K562 (cell line): ENCODE results near the gene NT5DC4. TPM values are rescaled to one million over a fixed set of nuclear protein-coding genes. Genes with fewer than 3 reads are reported as not detected.

Source experiments
- BDP1 ChIP-seq: IDR thresholded peaks from 3 replicates; pipeline ENCODE4 v1.6.1; 2011; ENCODE audit not compliant: insufficient read length, insufficient read depth
- KAT7 ChIP-seq: sonication (generic); formaldehyde crosslinking; IDR thresholded peaks from 2 replicates; pipeline ENCODE4 v1.8.0; 2022; ENCODE audit warnings: missing genetic modification reagents, mild to moderate bottlenecking, borderline replicate concordance
- MEF2A ChIP-seq: IDR thresholded peaks from 2 replicates; pipeline ENCODE4 v1.6.1; 2011; ENCODE audit warnings: low read depth, mild to moderate bottlenecking, low read length, moderate library complexity; ENCODE audit not compliant: control insufficient read depth
- MGA ChIP-seq: fragments of 450-650 bp; IDR thresholded peaks from 2 replicates; pipeline ENCODE4 v1.6.1; 2016; ENCODE audit warnings: mild to moderate bottlenecking, moderate library complexity
- NR2F6 ChIP-seq: fragments of 450-650 bp; formaldehyde crosslinking; IDR thresholded peaks from 2 replicates; pipeline ENCODE4 v1.4.0; 2020; ENCODE audit warnings: mild to moderate bottlenecking
- RNF2 ChIP-seq: sonication (generic); IDR thresholded peaks from 2 replicates; pipeline ENCODE4 v1.6.1; 2016
- ZNF408 ChIP-seq: fragments of 250-450 bp; sonication (Bioruptor Pico); IDR thresholded peaks from 2 replicates; pipeline ENCODE4 v1.4.0; 2020; ENCODE audit warnings: low read depth, mild to moderate bottlenecking, moderate library complexity
- ZNF699 ChIP-seq: fragments of 250-450 bp; sonication (Bioruptor Pico); IDR thresholded peaks from 2 replicates; pipeline ENCODE4 v1.8.0; 2021; ENCODE audit warnings: mild to moderate bottlenecking, moderate library complexity; ENCODE audit not compliant: insufficient replicate concordance
- polyA plus RNA-seq, 8 experiments: library from polyadenylated mRNA; depleted of rRNA in 4 of 8; stranded (reverse) in 5 of 8; unstranded in 3 of 8; fragments of >200 nt; fragmentation: Nextera tagmentation in 2 of 8; fragmentation: Illumina TruSeq in 1 of 8; extraction: Ambion mirVana in 2 of 8; extraction: Trizol in 1 of 8; gene quantifications; 2 replicates each; pipeline versions ENCODE4 v1.2.1 to v1.2.3, GENCODE V29; 2011 to 2014; ENCODE audit warnings: inconsistent platforms in 1 of 8, missing spikeins in 1 of 8
- total RNA-seq, 7 experiments: library from RNA; depleted of rRNA in 6 of 7; stranded (reverse); fragments of >200 nt in 6 of 7; fragmentation: Illumina TruSeq in 2 of 7; extraction: Trizol in 2 of 7; gene quantifications; 2 replicates each; pipeline versions ENCODE4 v1.2.1 to v1.2.3, GENCODE V29; 2011 to 2021; ENCODE audit warnings: low replicate concordance in 1 of 7
- TF ChIP-seq, protein P1 (sequence below): fragments of 250-450 bp; sonication (Bioruptor Pico); IDR thresholded peaks from 2 replicates; pipeline ENCODE4 v1.4.0; 2020; ENCODE audit warnings: mild to moderate bottlenecking, moderate library complexity, borderline replicate concordance
- TF ChIP-seq, protein P2 (sequence below): sonication (generic); formaldehyde crosslinking; IDR thresholded peaks from 2 replicates; pipeline ENCODE4 v1.8.0; 2022; ENCODE audit warnings: missing genetic modification reagents, mild to moderate bottlenecking, borderline replicate concordance

NT5DC4 gene
- total and polyA plus RNA-seq, 9 of the 15 experiments (the other 6 are each of a cell fraction or from before 2014, with no cell fraction given), result 0.44 to 6.9 (median 2.5) TPM

- TF ChIP-seq, protein P1, sequence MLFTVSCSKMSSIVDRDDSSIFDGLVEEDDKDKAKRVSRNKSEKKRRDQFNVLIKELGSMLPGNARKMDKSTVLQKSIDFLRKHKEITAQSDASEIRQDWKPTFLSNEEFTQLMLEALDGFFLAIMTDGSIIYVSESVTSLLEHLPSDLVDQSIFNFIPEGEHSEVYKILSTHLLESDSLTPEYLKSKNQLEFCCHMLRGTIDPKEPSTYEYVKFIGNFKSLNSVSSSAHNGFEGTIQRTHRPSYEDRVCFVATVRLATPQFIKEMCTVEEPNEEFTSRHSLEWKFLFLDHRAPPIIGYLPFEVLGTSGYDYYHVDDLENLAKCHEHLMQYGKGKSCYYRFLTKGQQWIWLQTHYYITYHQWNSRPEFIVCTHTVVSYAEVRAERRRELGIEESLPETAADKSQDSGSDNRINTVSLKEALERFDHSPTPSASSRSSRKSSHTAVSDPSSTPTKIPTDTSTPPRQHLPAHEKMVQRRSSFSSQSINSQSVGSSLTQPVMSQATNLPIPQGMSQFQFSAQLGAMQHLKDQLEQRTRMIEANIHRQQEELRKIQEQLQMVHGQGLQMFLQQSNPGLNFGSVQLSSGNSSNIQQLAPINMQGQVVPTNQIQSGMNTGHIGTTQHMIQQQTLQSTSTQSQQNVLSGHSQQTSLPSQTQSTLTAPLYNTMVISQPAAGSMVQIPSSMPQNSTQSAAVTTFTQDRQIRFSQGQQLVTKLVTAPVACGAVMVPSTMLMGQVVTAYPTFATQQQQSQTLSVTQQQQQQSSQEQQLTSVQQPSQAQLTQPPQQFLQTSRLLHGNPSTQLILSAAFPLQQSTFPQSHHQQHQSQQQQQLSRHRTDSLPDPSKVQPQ, result no peak
- TF ChIP-seq NR2F6 (no peak), ZNF408 (CRISPR knock-in tag) (no peak), MGA (peak; percentile 37; the same call in 1 of the 2 replicates), BDP1 (no peak), RNF2 (peak; percentile 94), KAT7 (CRISPR knock-in tag) (no peak), ZNF699 (CRISPR knock-in tag) (no peak), MEF2A (no peak)
- TF ChIP-seq, protein P2, sequence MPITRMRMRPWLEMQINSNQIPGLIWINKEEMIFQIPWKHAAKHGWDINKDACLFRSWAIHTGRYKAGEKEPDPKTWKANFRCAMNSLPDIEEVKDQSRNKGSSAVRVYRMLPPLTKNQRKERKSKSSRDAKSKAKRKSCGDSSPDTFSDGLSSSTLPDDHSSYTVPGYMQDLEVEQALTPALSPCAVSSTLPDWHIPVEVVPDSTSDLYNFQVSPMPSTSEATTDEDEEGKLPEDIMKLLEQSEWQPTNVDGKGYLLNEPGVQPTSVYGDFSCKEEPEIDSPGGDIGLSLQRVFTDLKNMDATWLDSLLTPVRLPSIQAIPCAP (CRISPR knock-in tag), result 0 out of 2 replicates have a peak, but pooled peaks have one; percentile 21
Observed at GRCh38 chr2:112683550-112684414, 37.0 kb upstream of the NT5DC4 start (continued).
